Embryonic facial prominence (tissue), 1 donor: ENCODE results near the gene C11orf86.
"Not testable (repeated sequence)": the region's sequence is repeated elsewhere in the genome, so short reads cannot be mapped to it uniquely, and the experiment has no call there.

Source experiments
- DNase-seq: peaks from one replicate; pipeline ENCODE4 v3.0.0-alpha.2; 2016; ENCODE audit errors: extremely low spot score

Gene C11orf86

DNA sequence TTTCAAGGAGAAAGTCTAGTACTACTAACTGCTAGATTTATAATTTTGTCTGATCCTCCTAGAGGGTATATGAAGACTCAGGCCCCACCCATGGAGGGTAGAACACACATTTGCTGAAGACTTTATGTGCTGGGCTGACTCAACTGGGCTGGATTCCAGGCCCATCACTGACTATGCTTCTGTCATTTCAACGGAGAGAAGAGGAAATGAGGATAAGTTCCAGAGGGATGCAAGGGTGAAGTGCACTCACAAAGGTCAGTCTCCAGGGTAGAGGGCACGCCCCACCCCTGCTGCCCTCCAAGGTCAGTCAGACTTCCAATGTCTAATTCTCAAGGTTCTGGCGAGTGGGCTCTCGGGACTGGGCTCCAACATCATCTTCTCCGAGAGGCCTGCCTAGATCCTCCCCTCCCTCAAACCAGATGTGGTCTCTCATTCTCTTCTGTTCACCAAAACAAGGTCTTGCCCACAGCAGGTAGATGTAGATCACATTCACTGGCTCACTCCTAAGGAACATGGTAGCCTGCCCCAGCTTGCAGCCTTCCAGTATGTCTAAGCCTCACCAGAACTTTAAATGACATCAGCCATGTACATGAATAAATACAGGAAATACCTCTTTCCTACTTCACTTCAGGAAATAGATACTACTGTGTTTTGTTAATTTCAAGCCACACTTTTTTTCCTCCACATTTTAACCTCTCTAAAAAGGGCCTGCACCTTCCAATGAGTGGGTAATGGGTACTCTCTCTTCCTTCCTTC is 7.3 kb upstream of the C11orf86 start:
- no peak for DNase-seq

DNA sequence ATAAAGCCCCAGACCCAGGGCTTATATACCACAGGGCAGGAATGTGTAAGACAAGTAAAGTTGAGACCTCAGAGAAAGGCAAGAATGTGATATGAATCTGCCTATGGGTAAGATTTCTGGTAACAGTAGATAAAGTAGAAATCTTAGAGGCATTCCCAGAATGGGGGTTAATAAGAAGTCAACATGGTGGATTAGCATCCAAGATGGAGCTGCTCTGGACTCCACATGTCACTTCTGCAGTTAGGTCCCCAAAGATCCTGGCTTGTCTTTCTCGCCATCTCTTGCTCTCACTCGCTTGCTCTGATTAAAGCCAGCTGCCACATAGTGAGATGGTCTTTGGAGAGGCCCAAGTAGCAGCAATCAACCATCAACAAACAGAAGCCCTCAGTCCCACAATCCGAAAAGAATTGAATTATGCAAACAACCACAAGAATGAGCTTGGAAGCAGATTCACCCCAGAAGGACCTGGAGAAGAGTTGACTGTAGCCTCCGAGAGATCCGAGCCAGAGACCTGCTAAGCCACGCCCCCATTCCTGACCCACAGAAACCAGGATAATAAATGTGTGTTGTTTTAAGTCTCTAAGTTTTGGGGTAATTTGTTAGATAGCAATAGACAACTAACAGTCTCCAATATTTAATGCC is 5.4 kb upstream of the C11orf86 start:
- no peak for DNase-seq

DNA sequence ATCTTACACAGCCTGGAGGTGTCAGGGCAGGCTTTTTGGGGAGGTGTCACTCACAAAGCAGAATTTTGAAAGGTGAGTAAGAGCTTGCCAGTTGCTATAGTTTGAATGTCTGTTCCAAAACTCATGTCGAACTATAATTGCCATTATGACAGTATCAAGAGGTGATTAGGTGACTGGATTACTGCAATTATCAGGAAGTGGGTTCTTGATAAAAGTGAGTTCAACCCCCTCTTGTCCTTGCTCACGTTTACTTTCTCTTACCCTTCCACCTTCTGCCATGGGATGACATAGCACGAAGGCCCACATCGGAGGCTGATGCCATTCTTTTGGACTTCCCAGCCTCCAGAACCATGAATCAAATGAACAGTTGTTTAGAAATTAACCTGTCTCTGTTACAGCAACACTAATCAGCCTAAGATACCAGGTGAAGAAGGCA is 4.7 kb upstream of the C11orf86 start:
- no peak for DNase-seq

DNA sequence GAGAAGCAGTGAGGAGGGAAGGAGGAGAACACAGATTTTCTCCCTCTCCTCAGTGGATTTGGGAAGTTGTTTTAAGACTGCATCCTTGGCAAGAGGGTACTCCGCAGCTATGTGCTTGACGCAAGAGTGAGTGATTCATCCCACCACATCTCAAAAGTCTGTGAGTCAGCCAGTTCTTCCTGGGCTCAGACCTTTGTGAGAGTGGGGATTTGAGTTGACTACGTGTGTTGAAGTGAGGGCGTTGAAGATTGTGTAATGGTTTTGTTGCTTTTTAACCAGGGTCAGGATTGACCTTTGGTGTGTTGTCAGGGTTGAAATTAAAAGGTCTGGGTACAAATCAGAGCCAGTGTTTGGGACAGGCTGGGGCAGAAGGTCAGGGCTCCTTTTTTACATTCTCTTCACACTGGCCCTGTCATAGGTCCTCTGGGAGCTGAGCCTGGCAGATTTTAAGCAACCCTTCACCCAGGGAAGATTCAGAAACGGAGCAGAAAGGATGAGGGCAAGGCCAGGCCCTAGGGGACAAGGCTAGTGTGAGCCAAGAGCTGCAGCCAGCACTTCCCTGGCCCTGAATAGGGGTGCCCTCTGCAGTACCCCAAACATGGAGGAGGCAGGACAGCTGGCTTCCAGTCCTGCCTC is 4.2 kb upstream of the C11orf86 start:
- DNase-seq: no peak

DNA sequence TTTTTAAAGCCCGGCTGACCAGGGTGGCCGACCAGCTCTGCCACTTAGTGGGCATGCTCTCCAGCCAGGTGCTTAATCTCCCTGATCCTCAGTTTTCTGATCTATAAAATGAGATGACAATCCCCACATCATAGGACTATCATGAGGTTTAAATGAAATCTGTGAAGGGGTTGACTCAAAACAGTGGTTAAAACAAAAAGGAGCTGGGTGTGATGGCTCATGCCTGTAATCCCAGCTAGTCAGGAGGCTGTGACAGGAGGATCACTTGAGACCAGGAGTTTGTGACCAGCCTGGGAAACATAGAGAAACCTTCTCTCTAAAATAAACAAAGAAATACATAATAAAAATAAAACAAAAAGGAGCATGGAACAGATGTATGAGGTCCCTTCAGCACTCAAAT is 3.6 kb upstream of the C11orf86 start:
- no peak for DNase-seq

DNA sequence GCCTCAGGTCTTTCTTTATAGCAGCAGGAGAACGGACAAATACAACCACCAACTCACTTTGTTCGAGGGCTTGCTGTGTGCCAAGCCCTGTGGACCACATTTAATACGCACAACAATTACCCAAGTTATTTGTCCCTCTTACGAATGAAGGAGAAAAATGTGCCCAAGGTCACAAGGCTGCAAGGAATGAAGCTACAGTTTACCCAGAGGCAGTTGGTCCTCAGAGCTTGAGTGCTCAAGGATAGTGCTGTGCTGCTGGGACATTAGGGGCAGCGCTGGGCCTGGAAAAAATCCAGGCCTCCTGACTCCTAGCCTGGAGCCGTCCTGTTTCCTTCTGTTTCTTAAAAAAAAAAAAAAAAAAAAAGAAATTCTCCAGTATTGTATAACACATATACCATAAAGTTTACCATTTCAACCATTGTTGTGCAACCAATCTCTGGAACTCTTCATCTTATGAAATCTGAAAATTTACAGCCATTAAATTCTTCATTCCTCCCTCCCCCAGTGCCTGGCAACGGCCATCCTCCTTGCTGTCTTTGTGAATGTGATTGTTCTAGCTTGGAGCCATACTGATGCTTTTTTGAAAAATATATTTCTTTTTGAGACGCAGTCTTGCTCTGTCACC is 1.0 kb upstream of the C11orf86 start:
- DNase-seq: no peak

DNA sequence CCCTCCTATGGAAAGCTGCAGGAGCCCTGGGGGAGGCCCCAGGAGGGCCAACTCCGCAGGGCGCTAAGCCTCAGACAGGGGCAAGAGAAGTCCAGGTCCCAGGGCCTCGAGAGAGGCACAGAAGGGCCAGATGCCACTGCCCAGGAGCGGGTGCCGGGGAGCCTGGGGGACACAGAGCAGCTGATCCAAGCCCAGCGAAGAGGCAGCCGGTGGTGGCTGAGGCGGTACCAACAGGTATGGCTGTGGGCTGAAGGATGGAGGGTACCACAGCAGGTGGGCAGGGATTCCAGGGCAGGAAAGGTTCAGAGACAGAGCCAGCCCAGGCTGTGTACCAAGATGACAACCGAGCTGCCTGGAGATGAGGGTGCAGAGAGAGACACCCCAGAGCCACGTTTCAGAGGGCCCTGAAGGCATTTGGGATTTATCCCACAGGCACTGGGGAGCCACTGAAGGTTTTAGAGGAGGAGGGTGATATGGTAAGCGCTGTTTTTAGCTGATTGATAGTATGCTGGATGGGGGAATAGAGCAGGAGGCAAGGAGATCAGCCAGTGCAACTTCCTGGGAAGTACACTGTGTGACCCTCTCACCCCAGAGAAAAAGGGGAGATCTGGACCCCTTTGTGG is 412 bp downstream of the C11orf86 start:
- no peak for DNase-seq

DNA sequence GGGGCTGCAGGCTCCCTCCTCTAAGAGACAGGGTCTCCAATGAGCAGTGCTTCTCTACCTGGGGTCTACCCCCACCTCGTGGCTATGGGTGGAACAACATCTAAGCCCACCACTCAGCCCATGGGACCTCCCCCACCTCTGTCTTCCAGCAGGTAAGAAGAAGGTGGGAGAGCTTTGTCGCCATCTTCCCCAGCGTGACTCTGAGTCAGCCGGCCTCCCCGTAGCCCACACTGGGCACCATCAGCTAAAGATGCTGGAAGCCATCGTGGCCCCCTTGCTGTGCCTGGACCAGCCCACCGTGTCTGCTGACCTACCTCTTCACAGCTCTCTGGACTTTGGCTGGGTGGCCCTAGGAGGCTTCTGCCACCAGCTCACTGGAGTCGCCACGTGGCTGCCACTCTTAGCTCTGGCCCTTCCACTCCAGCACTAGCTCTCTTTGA is 944 bp downstream of the C11orf86 start:
- DNase-seq: no peak

DNA sequence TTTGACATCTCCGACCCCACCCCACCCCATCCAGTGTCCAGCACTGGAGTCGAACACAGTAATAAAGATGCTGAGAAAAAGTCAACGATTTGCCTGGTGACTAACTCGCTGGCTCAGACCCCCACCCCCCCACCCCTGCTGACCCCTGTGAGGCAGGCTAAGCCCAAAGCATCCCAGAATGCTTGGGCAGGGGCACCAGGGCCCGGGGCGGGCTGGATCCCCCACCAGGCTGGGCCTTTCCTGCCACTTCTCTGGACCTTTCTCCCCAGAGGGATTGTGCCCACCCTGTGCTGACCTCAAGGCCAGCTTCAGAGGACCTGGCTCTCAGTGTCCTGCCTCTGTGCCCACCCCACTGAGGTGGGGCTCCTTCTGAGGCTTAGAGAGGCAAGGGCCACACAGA is 1.8 kb downstream of the C11orf86 start:
- no peak for DNase-seq

DNA sequence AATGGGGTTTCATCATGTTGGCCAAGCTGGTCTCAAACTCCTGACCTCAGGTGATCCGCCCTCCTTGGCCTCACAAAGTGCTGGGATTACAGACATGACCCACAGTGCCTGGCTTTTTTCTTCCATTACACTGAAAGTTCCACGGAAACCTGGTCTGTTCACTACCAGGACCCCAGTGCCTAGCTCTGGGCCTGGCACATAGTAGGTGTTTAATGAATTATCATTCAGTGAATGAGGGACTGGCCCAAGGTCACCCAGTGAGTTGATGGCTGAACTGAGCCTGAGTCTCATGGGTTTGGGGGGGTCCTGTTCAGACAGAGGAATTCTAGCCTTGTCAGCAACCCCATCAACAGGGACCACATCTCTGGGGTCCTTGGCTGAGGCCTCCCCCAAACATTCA is 3.1 kb downstream of the C11orf86 start:
- no peak for DNase-seq

DNA sequence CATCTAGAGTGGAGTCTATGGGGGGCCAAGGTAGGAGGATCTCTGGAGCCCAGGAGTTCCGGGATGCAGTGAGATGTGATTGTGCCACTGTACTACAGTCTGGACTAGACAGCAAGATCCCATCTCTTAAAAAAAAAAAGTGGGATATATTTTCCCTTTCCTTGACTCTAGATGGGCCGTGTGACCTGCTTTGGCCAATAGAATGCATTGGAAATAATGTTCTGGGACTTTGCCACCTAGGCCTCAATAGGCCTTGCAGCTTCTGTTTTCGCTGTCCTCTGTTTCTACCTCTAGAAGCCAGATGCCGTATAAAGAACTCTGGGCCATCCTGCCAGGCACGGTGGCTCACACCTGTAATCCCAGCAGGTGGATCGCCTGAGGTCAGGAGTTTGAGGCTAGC is 3.6 kb downstream of the C11orf86 start:
- DNase-seq: no peak

DNA sequence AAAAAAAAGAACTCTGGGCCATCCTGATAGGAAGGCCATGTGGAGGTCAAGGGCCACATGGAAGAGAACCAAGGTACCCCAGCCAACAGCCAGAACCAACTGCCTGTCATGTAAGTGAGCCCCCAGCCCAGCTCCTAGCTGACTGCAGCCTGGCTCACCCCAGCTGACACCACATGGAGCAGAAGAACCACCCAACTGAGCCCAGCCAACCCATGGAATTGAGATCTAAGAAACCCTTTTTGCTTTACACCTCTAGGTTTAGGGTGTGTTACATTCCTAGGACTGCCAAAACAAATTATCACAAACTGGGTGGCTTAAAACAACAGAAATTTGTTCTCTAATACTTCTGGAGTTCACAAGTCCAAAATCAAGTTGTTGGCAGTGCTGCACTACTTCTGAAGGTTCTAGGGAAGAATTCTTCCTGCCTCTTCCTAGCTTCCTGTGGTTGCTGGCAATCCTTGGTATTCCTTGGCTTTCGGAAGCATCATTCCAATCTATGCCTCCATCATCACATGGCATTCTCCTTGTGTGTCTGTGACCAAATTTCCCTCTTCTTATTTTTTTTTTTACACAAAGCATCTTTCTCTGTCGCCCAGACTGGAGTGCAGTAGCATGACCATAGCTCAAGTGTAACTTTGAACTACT is 4.4 kb downstream of the C11orf86 start:
- no peak for DNase-seq

DNA sequence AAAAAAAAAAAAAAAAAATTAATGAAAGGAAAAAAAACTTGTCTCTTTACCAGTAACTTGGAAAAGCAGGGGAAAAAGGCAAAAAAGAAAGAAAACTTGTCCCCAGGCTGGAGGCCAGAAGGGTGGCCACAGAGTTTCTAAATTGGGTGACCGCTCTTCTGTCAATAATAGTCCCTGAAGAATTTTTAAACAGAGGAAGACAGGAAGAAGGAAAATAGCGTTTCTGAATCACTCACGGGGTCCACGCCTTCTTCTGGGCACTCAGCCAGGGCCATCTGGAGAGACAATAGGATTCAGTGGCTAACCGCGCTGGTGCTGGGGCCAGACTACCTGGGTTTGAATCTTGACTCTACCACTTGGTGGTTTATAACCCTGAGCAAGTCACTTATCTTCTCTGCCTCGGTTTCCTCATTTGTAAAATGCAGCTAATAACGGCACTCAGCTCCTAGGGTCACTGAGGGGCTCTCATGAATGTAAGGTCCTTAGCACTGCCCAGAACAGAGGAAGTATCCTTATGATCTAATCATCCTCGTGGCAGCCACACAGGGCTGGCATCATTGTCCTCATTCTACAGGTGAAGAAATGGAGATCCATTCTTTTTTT is 7.0 kb downstream of the C11orf86 start:
- DNase-seq: peak; percentile 45

DNA sequence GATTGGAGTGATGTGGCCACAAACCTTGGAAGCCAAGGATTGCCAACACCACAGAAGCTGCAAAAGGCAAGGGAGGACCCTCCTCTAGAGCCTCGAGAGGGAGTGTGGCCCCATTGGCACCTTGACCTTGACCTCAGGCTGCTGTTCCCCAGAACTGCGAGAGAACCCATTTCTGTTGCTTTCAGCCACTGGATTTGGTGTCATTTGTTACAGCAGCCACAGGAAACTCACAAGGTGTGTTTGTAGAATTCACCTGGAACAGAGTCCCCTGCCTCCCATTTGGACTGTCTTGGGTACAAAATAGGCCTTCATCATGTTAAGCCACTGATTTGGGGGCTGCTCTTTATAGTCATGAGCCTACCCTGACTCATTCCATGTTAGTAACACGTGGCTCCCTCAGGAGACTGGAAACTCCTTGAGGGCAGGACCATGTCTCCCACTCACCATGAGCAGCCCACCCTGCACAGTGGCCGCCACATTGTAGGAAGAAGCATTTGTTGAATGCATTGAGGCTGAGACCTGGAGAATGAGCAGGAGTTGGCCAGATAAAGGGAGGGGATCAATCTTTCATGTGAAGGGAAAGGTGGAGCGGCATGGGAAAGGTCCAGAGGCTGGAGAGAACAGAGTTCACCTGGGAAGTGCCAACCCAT is 8.3 kb downstream of the C11orf86 start:
- DNase-seq: no peak

DNA sequence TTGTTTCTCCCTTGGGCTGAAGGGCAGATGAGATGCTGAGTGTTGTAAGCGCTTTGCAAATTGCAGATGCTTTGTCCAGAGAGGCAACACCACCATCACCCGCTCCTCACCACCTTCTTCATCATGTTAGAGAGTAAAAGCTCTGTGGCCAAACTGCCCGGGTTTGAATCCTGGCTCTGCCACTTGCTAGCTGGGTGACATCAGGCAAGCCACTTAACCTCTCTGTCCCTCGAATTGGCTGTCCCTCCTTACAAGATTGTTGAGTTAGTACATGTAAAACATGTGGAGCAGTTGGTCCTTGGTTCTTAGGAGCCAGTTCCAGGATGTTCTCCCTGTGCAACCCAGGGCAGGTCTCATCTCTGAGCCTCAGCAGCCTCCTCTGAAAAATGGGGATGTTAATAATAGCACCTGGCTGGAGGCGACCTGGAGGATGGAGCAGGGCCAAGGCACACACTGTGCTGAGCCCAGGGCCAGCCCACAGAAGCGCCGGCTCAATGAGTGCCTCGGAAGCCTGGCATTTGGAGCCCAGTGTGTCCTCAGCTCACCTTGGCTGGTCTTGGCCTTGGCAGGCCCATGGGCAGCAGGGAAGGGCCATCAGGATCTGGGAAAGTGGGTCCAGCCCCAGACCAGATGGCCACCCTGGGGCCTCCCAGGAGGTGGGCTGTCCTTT is 10.5 kb downstream of the C11orf86 start:
- no peak for DNase-seq

DNA sequence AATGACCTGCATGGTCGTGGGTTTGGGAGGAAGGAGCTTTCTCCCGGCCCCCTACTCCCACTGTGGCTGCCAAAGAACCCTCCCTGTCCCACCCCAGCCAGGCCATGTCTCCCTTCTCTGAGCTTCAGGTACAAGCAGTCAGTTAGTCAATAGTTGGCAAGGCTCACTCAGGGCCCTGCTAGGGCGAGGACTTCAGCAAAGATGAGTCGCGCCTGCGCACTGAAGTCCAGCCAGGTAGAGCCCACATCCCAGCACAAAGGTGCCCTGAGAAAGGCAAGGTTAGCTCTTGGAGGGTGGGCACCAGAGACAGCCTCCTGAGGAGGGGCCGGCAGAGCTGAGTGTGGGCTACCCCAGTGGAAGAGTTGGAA is 11.1 kb downstream of the C11orf86 start:
- DNase-seq: no peak

DNA sequence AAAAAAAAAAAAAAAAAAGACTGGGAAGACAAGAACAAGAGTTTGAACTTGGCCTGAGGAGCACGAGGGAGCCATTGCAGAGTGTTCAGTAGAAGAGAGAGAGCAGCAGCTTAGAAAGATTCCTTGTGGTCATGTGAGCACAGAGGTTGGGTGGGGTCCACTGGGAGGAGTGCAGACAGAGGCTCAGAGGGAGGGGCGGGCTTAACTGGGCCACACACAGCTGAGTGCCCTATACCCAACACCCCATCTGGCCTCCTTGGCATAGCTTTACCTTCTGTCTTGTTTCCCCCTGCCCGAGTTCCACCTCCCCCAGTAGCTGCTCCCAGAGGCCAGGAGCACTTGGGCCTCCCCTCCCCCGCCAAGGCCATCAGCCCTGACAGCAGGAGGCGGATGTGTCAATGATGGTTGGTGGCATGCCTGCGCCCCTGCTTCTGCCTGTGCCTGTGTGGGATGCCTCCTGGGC is 12.1 kb downstream of the C11orf86 start:
- no peak for DNase-seq

DNA sequence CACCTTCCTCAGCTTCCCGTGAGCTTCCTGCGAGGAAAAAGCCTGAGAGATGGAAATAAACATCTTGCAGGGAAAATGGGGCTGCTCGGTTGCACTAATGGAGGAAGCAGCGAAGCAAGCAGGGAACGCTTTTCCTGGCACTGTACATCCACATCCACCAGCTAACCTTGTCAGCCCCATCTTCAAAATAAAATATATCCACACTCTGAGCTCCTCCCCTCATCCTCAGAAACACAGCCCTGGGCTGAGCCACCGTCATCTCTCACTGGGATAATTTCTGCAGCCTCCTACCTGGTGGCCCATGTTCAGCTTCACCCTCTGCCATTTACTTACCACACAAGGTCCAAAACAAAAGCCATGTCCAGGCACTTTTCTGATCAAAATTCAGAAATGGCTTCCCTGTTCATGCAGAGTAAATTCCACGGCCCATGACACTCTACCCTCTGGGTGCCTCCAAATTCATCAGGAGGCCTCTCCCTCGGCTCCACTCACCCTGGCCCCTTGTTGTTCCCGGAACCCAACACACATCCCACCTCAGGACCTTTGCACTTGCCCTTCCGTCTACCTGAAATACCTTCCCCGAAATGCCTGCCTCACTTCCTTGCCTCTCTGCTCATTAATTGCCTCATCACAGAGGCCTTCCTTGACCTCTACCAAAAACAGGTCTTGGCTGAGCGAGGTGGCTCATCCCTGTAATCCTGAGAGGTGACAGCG is 13.0 kb downstream of the C11orf86 start:
- no peak for DNase-seq

DNA sequence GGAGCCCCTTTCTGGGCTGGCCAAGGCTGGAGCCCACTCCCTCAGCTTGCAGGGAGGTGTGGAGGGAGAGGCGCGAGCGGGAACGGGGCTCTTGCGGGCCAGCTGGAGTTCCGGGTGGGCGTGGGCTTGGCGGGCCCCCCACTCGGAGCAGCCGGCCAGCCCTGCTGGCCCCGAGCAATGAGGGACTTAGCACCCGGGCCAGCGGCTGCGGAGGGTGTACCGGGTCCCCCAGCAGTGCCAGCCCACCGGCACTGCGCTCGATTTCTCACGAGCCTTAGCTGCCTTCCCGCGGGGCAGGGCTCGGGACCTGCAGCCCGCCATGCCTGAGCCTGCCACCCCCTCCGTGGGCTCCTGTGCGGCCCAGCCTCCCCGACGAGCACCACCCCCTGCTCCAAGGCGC is 13.6 kb downstream of the C11orf86 start:
- DNase-seq: not testable (repeated sequence)
